CD14-positive monocyte (primary cell): ENCODE data around the gene FAM117B. TPM values are rescaled to one million over a fixed set of nuclear protein-coding genes. Genes with fewer than 3 reads are reported as not detected.
A peak's percentile ranks its signal among the peaks of the same experiment; 100 is the strongest.

Experiments
- DNase-seq, 3 donors: peaks; one replicate each; pipeline ENCODE4 v3.0.0-alpha.2; 2011 to 2022
- H2AFZ ChIP-seq: 2 replicates; pipeline ENCODE4 v1.6.0; 2012; ENCODE audit warnings: mild to moderate bottlenecking, low read depth, low read length, inconsistent platforms; ENCODE audit not compliant: insufficient read depth, poor library complexity, severe bottlenecking
- H3K27ac ChIP-seq, 2 donors: 1 replicate in 1 of 2; 2 replicates in 1 of 2; pipeline ENCODE4 v1.5.1; 2012 to 2013; ENCODE audit warnings: low read length in 2 of 2, control low read depth in 1 of 2, inconsistent platforms in 1 of 2, low read depth in 1 of 2, mild to moderate bottlenecking in 1 of 2
- H3K27me3 ChIP-seq, 2 donors: one replicate each; pipeline versions ENCODE4 v1.6.0 to v1.6.1; 2011 to 2013; ENCODE audit warnings: low read length in 2 of 2; ENCODE audit not compliant: control insufficient read depth in 2 of 2, insufficient read depth in 2 of 2
- H3K36me3 ChIP-seq, 2 donors: replicated peaks in 1 of 2; 1 replicate in 1 of 2; 2 replicates in 1 of 2; pipeline versions ENCODE4 v1.5.1 to v1.6.1; 2012 to 2013; ENCODE audit warnings: low read length in 2 of 2, control low read depth in 1 of 2, inconsistent platforms in 1 of 2, mild to moderate bottlenecking in 1 of 2; ENCODE audit not compliant: insufficient read depth in 2 of 2, control insufficient read depth in 1 of 2
- H3K4me1 ChIP-seq, 2 donors: 1 replicate in 1 of 2; 2 replicates in 1 of 2; pipeline versions ENCODE4 v1.5.1 to v1.6.1; 2012 to 2013; ENCODE audit warnings: low read length in 2 of 2, control low read depth in 1 of 2, inconsistent platforms in 1 of 2, mild to moderate bottlenecking in 1 of 2, moderate library complexity in 1 of 2; ENCODE audit not compliant: insufficient read depth in 2 of 2, control insufficient read depth in 1 of 2
- H3K4me2 ChIP-seq: replicated peaks from 2 replicates; pipeline ENCODE3; 2012; ENCODE audit warnings: low read length, moderate library complexity, mild to moderate bottlenecking; ENCODE audit not compliant: poor library complexity, severe bottlenecking; ENCODE audit errors: extremely low read depth
- H3K4me3 ChIP-seq, 3 experiments: fragments of 200-600 bp in 1 of 3; sonication (generic) in 1 of 3; replicated peaks in 1 of 3; 1 replicate in 2 of 3; 2 replicates in 1 of 3; pipeline ENCODE4 v1.5.1; 2011 to 2013; ENCODE audit warnings: low read length in 3 of 3, mild to moderate bottlenecking in 3 of 3, control low read depth in 2 of 3, low read depth in 2 of 3, inconsistent platforms in 1 of 3, moderate library complexity in 1 of 3
- H3K79me2 ChIP-seq: 2 replicates; pipeline ENCODE4 v1.6.0; 2012; ENCODE audit warnings: mild to moderate bottlenecking, control low read depth, inconsistent platforms, low read length, moderate library complexity; ENCODE audit not compliant: insufficient read depth
- H3K9ac ChIP-seq: 2 replicates; pipeline ENCODE4 v1.6.0; 2017; ENCODE audit warnings: low read length, mild to moderate bottlenecking; ENCODE audit not compliant: insufficient read depth, poor library complexity, severe bottlenecking
- H3K9me3 ChIP-seq, 2 donors: replicated peaks in 1 of 2; 1 replicate in 1 of 2; 2 replicates in 1 of 2; pipeline versions ENCODE4 v1.5.1 to v1.6.1; 2012 to 2013; ENCODE audit warnings: low read length in 2 of 2, control low read depth in 1 of 2; ENCODE audit not compliant: control insufficient read depth in 1 of 2, insufficient read depth in 1 of 2
- H4K20me1 ChIP-seq: 2 replicates; pipeline ENCODE4 v1.6.0; 2012; ENCODE audit warnings: mild to moderate bottlenecking, low read length, control low read depth, moderate library complexity; ENCODE audit not compliant: insufficient read depth
- H3K27ac Mint-ChIP-seq, 7 donors: one replicate each; pipeline ENCODE4 v1.8.0; 2020; ENCODE audit warnings: mild to moderate bottlenecking in 7 of 7, mixed read lengths in 7 of 7, moderate library complexity in 6 of 7, inconsistent platforms in 2 of 7
- H3K27me3 Mint-ChIP-seq, 3 donors: one replicate each; pipeline ENCODE4 v1.8.0; 2021 to 2022; ENCODE audit warnings: low read depth in 3 of 3, mild to moderate bottlenecking in 3 of 3, mixed read lengths in 3 of 3, moderate library complexity in 3 of 3, inconsistent platforms in 1 of 3
- H3K36me3 Mint-ChIP-seq, 2 donors: one replicate each; pipeline ENCODE4 v1.8.0; 2020; ENCODE audit warnings: mixed read lengths in 2 of 2, inconsistent platforms in 1 of 2, mild to moderate bottlenecking in 1 of 2
- H3K4me1 Mint-ChIP-seq: one replicate; pipeline ENCODE4 v1.8.0; 2020; ENCODE audit warnings: mild to moderate bottlenecking, mixed read lengths
- H3K4me3 Mint-ChIP-seq, 2 donors: one replicate each; pipeline ENCODE4 v1.8.0; 2020; ENCODE audit warnings: mild to moderate bottlenecking in 2 of 2, mixed read lengths in 2 of 2, moderate library complexity in 1 of 2
- H3K9me3 Mint-ChIP-seq, 7 donors: one replicate each; pipeline ENCODE4 v1.8.0; 2020 to 2022; ENCODE audit warnings: mixed read lengths in 7 of 7, mild to moderate bottlenecking in 6 of 7, moderate library complexity in 6 of 7, inconsistent platforms in 2 of 7
- WGBS: methylation state at CpG from one replicate; pipeline ENCODE4 v1.1.5; 2013; ENCODE audit warnings: missing lambda C conversion rate; ENCODE audit not compliant: insufficient coverage; 5-methylcytosine and 5-hydroxymethylcytosine counted together
- intact Hi-C, 2 donors: fragments of 100-400 bp; cut with micrococcal nuclease; formaldehyde crosslinking; loops; one replicate each; pipeline versions ENCODE4 v1.15.0 to v1.15.1; 2023
- polyA plus RNA-seq, 3 donors: library from polyadenylated mRNA; depleted of rRNA in 1 of 3; unstranded in 2 of 3; stranded (reverse) in 1 of 3; fragments of 300-500 nt in 2 of 3; fragments of >200 nt in 1 of 3; fragmentation: Illumina TruSeq in 2 of 3; gene quantifications; 1 replicate in 2 of 3; 2 replicates in 1 of 3; pipeline ENCODE4 v1.2.3, GENCODE V29; 2012 to 2021
- TF ChIP-seq, protein P1 (sequence below): fragments of 200-600 bp; IDR thresholded peaks from one replicate; pipeline ENCODE4 v1.8.0; 2022; ENCODE audit warnings: antibody characterized with exemption, mild to moderate bottlenecking

The FAM117B gene
- polyA plus RNA-seq, 3 donors = 4.6 to 5.5 (median 4.6) TPM

DNA sequence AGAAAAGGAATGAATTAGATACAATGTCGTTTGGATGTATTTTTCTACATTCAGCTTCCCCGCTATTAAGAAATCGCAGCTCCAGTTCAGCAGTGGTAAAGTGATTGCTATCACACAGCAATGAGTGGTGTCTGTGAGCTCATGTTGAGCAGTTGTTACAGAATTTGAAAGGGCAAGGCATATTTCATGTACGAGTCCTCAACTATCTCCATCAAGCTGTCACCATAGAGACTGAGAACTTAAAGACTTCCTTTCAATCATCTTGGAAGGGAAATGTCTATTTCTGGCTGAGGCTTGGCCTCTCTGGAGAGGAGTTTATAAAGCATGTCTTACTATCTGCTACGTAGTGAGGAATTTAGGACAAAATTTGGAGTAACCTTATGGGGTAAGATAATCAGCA, 24.4 kb upstream of the FAM117B start:
- no peaks in the 10 kb centered on the region for H3K36me3 ChIP-seq
- H2AFZ ChIP-seq = peak overlapping the region; percentile 43
- TF ChIP-seq, protein P1, sequence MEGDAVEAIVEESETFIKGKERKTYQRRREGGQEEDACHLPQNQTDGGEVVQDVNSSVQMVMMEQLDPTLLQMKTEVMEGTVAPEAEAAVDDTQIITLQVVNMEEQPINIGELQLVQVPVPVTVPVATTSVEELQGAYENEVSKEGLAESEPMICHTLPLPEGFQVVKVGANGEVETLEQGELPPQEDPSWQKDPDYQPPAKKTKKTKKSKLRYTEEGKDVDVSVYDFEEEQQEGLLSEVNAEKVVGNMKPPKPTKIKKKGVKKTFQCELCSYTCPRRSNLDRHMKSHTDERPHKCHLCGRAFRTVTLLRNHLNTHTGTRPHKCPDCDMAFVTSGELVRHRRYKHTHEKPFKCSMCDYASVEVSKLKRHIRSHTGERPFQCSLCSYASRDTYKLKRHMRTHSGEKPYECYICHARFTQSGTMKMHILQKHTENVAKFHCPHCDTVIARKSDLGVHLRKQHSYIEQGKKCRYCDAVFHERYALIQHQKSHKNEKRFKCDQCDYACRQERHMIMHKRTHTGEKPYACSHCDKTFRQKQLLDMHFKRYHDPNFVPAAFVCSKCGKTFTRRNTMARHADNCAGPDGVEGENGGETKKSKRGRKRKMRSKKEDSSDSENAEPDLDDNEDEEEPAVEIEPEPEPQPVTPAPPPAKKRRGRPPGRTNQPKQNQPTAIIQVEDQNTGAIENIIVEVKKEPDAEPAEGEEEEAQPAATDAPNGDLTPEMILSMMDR = no peak
- H3K27me3 ChIP-seq = no peaks in the 10 kb centered on the region
- Mint-ChIP-seq H3K4me3 (peak overlapping the region in 1 of 2 donors; percentile 33), H3K4me1 (peaks cover 47% of the 10 kb centered on the region), H3K9me3 (peaks cover 0 to 3% (median 0%) of the 10 kb centered on the region in 7 donors), H3K36me3 (no peaks in the 10 kb centered on the region), H3K27ac (peak overlapping the region; percentile 82 to 92 (median 90)), H3K27me3 (peaks cover 0 to 2% (median 2%) of the 10 kb centered on the region in 3 donors)
- H3K9ac ChIP-seq = no peak overlapping the region
- peak overlapping the region in 1 of 2 donors; percentile 86 for H3K27ac ChIP-seq
- DNase-seq = no peak
- H3K4me1 ChIP-seq = peaks cover 42 to 54% of the 10 kb centered on the region in 2 donors
- H4K20me1 ChIP-seq = no peaks in the 10 kb centered on the region
- peak overlapping the region; percentile 51 for H3K4me2 ChIP-seq
- no peaks in the 10 kb centered on the region for H3K79me2 ChIP-seq
- peak overlapping the region in 1 of 3 experiments; percentile 48 for H3K4me3 ChIP-seq
- intact Hi-C loops = no loop called here
- WGBS = no CpG with 5 or more reads among the region's 5 CpGs
- no peaks in the 10 kb centered on the region for H3K9me3 ChIP-seq

DNA sequence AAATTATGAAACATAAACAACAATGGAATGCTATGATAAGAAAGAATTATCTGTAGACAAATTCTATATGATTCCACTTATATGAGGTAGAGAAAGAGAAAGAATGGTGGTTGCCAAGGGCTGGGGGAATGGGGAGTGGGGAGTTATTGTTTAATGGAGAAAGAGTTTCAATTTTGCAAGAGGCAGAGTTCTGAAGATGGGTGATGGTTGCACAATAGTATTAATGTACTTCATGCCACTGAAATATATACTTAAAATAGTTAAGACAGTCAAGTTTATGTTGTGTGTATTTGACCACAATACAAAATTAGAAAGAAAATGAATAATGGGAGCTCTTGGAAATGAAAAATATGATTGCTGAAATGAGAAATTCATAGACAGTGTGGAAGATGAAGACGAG, 22.6 kb upstream of the FAM117B start:
- TF ChIP-seq, protein P1 = no peak
- Mint-ChIP-seq H3K4me3 (no peak overlapping the region), H3K27me3 (peaks cover 0 to 2% (median 2%) of the 10 kb centered on the region in 3 donors), H3K9me3 (no peaks in the 10 kb centered on the region), H3K27ac (no peak overlapping the region), H3K36me3 (no peaks in the 10 kb centered on the region), H3K4me1 (peaks cover 47% of the 10 kb centered on the region)
- Histone ChIP-seq H3K27me3 (no peaks in the 10 kb centered on the region), H3K4me1 (peaks cover 42 to 54% of the 10 kb centered on the region in 2 donors), H3K4me2 (no peak overlapping the region), H3K9me3 (no peaks in the 10 kb centered on the region), H3K9ac (no peak overlapping the region), H3K79me2 (no peaks in the 10 kb centered on the region), H3K4me3 (no peak overlapping the region), H3K27ac (no peak overlapping the region), H2AFZ (no peak overlapping the region), H4K20me1 (no peaks in the 10 kb centered on the region), H3K36me3 (no peaks in the 10 kb centered on the region)
- intact Hi-C loops = no loop called here
- no peak for DNase-seq
- 100% methylated on average over 1 of the region's 1 CpG for WGBS
